Stomach smooth muscle (tissue), 2 donors: ENCODE measurements around the gene MARCKSL1.

Experiments
- H3K27ac ChIP-seq: one replicate; pipeline ENCODE4 v1.7.0; 2013; ENCODE audit warnings: mild to moderate bottlenecking, low read length, inconsistent platforms
- H3K27me3 ChIP-seq, 2 donors: one replicate each; pipeline ENCODE4 v1.7.0; 2013; ENCODE audit warnings: low read length in 2 of 2; ENCODE audit not compliant: insufficient read depth in 2 of 2, control insufficient read depth in 1 of 2
- H3K36me3 ChIP-seq, 2 donors: one replicate each; pipeline ENCODE4 v1.7.0; 2013; ENCODE audit warnings: low read length in 2 of 2; ENCODE audit not compliant: control insufficient read depth in 2 of 2, insufficient read depth in 2 of 2
- H3K4me1 ChIP-seq: one replicate; pipeline ENCODE4 v1.7.0; 2013; ENCODE audit warnings: low read length; ENCODE audit not compliant: control insufficient read depth, insufficient read depth
- H3K4me3 ChIP-seq, 2 donors: one replicate each; pipeline ENCODE4 v1.7.0; 2013; ENCODE audit warnings: low read length in 2 of 2
- H3K9ac ChIP-seq, 2 donors: one replicate each; pipeline ENCODE4 v1.7.0; 2013; ENCODE audit warnings: low read length in 2 of 2, mild to moderate bottlenecking in 1 of 2
- H3K9me3 ChIP-seq, 2 donors: one replicate each; pipeline ENCODE4 v1.7.0; 2013; ENCODE audit warnings: low read length in 2 of 2; ENCODE audit not compliant: control insufficient read depth in 2 of 2
- donor health status: healthy.
- donor health status: Pancreatic carcinoma.

MARCKSL1 gene

DNA sequence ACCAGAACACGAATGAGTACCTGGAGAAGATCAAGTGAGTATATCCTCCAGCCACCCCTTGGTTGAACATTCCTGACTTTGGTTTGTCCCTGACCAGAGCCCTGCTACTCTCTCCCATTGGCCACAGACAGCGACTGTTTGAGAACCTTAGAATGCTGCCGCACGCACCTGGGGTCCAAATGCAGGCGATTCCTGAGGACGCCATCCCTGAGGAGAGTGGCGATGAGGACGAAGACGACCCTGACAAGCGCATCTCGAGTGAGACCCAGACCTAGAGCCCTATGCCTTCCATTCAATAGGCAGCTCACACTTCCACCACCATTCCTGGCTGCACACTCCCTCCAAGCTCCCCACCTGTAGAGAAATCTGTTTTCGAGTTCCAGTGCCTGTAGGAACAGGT, 4.5 kb downstream of the MARCKSL1 start:
- no peaks in the 10 kb centered on the region for H3K27me3 ChIP-seq
- no peak overlapping the region for H3K9ac ChIP-seq
- H3K27ac ChIP-seq = no peak overlapping the region
- peaks cover 13% of the 10 kb centered on the region for H3K4me1 ChIP-seq
- H3K36me3 ChIP-seq = peaks cover 33 to 56% of the 10 kb centered on the region in 2 donors
- H3K9me3 ChIP-seq = no peaks in the 10 kb centered on the region
- H3K4me3 ChIP-seq = no peak overlapping the region

GRCh38 chr1:32330558-32331151, 5.4 kb downstream of the MARCKSL1 start:
- Histone ChIP-seq H3K27me3 (no peaks in the 10 kb centered on the region), H3K9me3 (no peaks in the 10 kb centered on the region), H3K27ac (no peak overlapping the region), H3K4me1 (peaks cover 8% of the 10 kb centered on the region), H3K9ac (no peak overlapping the region), H3K4me3 (no peak overlapping the region), H3K36me3 (peaks cover 33 to 56% of the 10 kb centered on the region in 2 donors)

GRCh38 chr1:32329931-32330466, 6.0 kb downstream of the MARCKSL1 start:
- Histone ChIP-seq H3K36me3 (peaks cover 33 to 56% of the 10 kb centered on the region in 2 donors), H3K27ac (no peak overlapping the region), H3K27me3 (no peaks in the 10 kb centered on the region), H3K4me1 (peaks cover 5% of the 10 kb centered on the region), H3K4me3 (no peak overlapping the region), H3K9ac (no peak overlapping the region), H3K9me3 (no peaks in the 10 kb centered on the region)

DNA sequence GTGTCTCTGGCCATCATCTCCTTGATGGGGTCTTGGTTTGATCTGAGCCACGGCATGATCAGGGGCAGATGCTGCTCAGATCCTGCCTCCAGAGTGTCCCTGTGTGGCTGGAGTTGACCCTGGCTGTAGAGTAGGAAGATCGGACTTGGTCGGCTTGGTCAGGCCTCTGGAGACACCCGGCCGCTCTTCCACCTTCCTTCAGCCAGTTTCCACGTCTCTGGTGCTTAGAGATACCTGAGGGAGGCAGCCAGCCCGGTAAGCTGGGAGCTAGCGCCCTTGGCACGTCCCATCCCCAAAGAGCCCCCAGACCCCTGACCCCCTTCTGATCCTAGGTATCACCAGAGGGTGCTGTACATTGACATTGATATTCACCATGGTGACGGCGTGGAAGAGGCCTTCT, 8.8 kb downstream of the MARCKSL1 start:
- Histone ChIP-seq H3K4me1 (no peaks in the 10 kb centered on the region), H3K36me3 (peaks cover 35 to 48% of the 10 kb centered on the region in 2 donors), H3K9ac (no peak overlapping the region), H3K4me3 (no peak overlapping the region), H3K27me3 (no peaks in the 10 kb centered on the region), H3K27ac (no peak overlapping the region), H3K9me3 (no peaks in the 10 kb centered on the region)

GRCh38 chr1:32321712-32322291, 14.2 kb downstream of the MARCKSL1 start:
- Histone ChIP-seq H3K9ac (no peak overlapping the region), H3K27ac (no peak overlapping the region), H3K36me3 (peaks cover 6 to 12% of the 10 kb centered on the region in 2 donors), H3K9me3 (no peaks in the 10 kb centered on the region), H3K27me3 (no peaks in the 10 kb centered on the region), H3K4me1 (no peaks in the 10 kb centered on the region), H3K4me3 (no peak overlapping the region)

DNA sequence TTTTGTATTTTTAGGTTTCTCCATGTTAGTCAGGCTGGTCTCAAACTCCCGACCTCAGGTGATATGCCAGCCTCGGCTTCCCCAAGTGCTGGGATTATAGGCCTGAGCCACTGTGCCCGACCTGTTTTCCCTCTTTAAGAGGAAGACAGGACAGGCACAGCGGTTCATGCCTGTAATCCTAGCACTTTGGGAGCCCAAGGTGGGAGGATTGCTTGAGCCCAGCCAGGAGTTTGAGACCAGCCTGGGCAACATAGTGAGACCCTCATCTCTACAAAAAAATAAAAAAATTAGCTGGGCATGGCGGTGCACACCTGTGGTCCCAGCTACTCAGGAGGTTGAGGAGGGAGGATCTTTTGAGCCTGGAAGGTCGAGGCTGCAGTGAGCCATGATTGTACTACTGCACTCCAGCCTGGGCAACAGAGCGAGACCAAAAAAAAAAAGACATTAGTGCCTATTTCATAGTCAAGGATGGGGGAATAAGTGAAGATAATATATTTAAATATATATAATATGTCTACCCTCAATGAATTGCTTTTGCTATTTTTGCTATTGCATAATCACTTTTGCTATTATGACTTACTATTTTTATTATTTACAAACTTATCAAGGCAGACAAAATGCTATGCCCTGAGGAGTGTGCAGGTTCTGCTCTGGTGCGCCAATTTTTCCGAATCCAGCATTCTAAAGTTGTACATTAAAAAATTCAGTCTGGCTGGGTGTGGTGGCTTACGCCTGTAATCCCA, 17.7 kb downstream of the MARCKSL1 start:
- peaks cover 5 to 11% of the 10 kb centered on the region in 2 donors for H3K36me3 ChIP-seq
- no peak overlapping the region for H3K27ac ChIP-seq
- no peaks in the 10 kb centered on the region for H3K27me3 ChIP-seq
- H3K9me3 ChIP-seq = no peaks in the 10 kb centered on the region
- H3K4me3 ChIP-seq = no peak overlapping the region
- no peaks in the 10 kb centered on the region for H3K4me1 ChIP-seq
- no peak overlapping the region for H3K9ac ChIP-seq

- Histone ChIP-seq H3K9me3 (no peaks in the 10 kb centered on the region), H3K36me3 (peaks cover 5 to 11% of the 10 kb centered on the region in 2 donors), H3K27ac (no peak overlapping the region), H3K4me3 (no peak overlapping the region), H3K4me1 (no peaks in the 10 kb centered on the region), H3K9ac (no peak overlapping the region), H3K27me3 (no peaks in the 10 kb centered on the region)
Measured at GRCh38 chr1:32316903-32317277, 19.1 kb downstream of the MARCKSL1 start.

DNA sequence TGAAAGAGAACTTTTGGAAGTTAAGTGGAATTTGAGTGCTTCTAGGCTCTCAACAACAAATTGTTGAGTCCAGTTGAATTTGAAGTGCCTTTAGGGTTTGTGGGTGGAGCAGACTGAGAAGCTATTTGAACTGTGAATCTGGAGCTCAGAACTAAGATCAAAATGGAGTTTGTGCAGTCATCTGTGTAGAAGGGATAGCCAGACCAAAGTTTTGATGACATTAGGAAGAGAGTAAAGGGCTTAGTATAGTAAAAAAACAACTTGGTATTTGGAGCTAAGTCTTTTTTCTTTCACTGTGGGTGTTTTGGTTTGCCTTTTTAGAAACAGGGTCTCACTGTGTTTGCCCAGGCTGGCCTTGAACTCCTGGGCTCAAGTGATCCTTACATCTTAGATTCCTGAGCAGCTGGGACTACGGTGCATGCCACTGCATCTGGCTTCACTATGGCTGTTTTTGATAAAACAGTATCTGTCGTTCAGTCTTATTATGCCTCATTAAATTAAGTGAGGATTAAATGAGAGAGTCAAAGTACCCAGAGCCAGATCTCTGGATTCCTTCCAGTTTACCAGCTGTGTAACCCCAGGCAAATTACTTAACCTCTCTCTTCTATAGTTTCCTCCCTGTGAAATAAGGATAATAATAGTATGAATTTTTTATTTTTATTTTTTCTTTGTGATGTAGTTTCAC, 24.2 kb downstream of the MARCKSL1 start:
- Histone ChIP-seq H3K36me3 (peaks cover 0 to 3% of the 10 kb centered on the region in 2 donors), H3K9me3 (no peaks in the 10 kb centered on the region), H3K27me3 (no peaks in the 10 kb centered on the region), H3K4me3 (no peak overlapping the region), H3K4me1 (peaks cover 4% of the 10 kb centered on the region), H3K27ac (no peak overlapping the region), H3K9ac (no peak overlapping the region)

- Histone ChIP-seq H3K9ac (no peak overlapping the region), H3K4me3 (no peak overlapping the region)
Measured at GRCh38 chr1:32309960-32310359, 26.1 kb downstream of the MARCKSL1 start.

DNA sequence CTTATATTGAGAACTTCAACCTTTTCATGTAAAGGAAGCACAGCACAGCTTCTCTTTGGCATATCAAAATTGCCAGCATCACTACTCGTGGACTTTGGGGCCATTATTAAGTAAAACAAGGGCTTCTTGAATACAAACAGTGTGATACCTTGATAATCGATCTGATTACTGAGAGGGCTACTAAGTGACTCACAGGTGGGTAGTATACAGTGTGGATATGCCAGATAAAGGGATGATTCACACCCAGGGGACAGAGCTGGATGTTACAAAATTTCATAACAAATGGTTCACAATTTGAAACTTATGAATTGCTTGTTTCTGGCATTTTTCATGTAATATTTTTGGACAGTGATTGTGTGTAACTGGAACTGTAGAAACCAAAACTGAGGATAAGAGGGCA, 28.7 kb downstream of the MARCKSL1 start:
- Histone ChIP-seq H3K4me1 (peaks cover 4% of the 10 kb centered on the region), H3K9me3 (no peaks in the 10 kb centered on the region), H3K27me3 (no peaks in the 10 kb centered on the region), H3K4me3 (no peak overlapping the region), H3K36me3 (peaks cover 14 to 16% of the 10 kb centered on the region in 2 donors), H3K9ac (no peak overlapping the region), H3K27ac (no peak overlapping the region)

More at GRCh38 chr1:32309960-32310359, 26.1 kb downstream of the MARCKSL1 start:
- H3K27ac ChIP-seq = no peak overlapping the region
- peaks cover 4% of the 10 kb centered on the region for H3K4me1 ChIP-seq
- H3K27me3 ChIP-seq = no peaks in the 10 kb centered on the region
- H3K36me3 ChIP-seq = peaks cover 0 to 4% of the 10 kb centered on the region in 2 donors
- H3K9me3 ChIP-seq = no peaks in the 10 kb centered on the region
